CD14-positive monocyte (primary cell): ENCODE data around the gene DCP1A. TPM values are rescaled to one million over a fixed set of nuclear protein-coding genes. Genes with fewer than 3 reads are reported as not detected.

Experiments used
- DNase-seq, 3 donors: peaks; one replicate each; pipeline ENCODE4 v3.0.0-alpha.2; 2011 to 2022
- H2AFZ ChIP-seq: 2 replicates; pipeline ENCODE4 v1.6.0; 2012; ENCODE audit warnings: mild to moderate bottlenecking, low read depth, low read length, inconsistent platforms; ENCODE audit not compliant: insufficient read depth, poor library complexity, severe bottlenecking
- H3K27ac ChIP-seq, 2 donors: 1 replicate in 1 of 2; 2 replicates in 1 of 2; pipeline ENCODE4 v1.5.1; 2012 to 2013; ENCODE audit warnings: low read length in 2 of 2, control low read depth in 1 of 2, inconsistent platforms in 1 of 2, low read depth in 1 of 2, mild to moderate bottlenecking in 1 of 2
- H3K27me3 ChIP-seq, 2 donors: one replicate each; pipeline versions ENCODE4 v1.6.0 to v1.6.1; 2011 to 2013; ENCODE audit warnings: low read length in 2 of 2; ENCODE audit not compliant: control insufficient read depth in 2 of 2, insufficient read depth in 2 of 2
- H3K36me3 ChIP-seq, 2 donors: replicated peaks in 1 of 2; 1 replicate in 1 of 2; 2 replicates in 1 of 2; pipeline versions ENCODE4 v1.5.1 to v1.6.1; 2012 to 2013; ENCODE audit warnings: low read length in 2 of 2, control low read depth in 1 of 2, inconsistent platforms in 1 of 2, mild to moderate bottlenecking in 1 of 2; ENCODE audit not compliant: insufficient read depth in 2 of 2, control insufficient read depth in 1 of 2
- H3K4me1 ChIP-seq, 2 donors: 1 replicate in 1 of 2; 2 replicates in 1 of 2; pipeline versions ENCODE4 v1.5.1 to v1.6.1; 2012 to 2013; ENCODE audit warnings: low read length in 2 of 2, control low read depth in 1 of 2, inconsistent platforms in 1 of 2, mild to moderate bottlenecking in 1 of 2, moderate library complexity in 1 of 2; ENCODE audit not compliant: insufficient read depth in 2 of 2, control insufficient read depth in 1 of 2
- H3K4me2 ChIP-seq: replicated peaks from 2 replicates; pipeline ENCODE3; 2012; ENCODE audit warnings: low read length, moderate library complexity, mild to moderate bottlenecking; ENCODE audit not compliant: poor library complexity, severe bottlenecking; ENCODE audit errors: extremely low read depth
- H3K4me3 ChIP-seq, 3 experiments: fragments of 200-600 bp in 1 of 3; sonication (generic) in 1 of 3; replicated peaks in 1 of 3; 1 replicate in 2 of 3; 2 replicates in 1 of 3; pipeline ENCODE4 v1.5.1; 2011 to 2013; ENCODE audit warnings: low read length in 3 of 3, mild to moderate bottlenecking in 3 of 3, control low read depth in 2 of 3, low read depth in 2 of 3, inconsistent platforms in 1 of 3, moderate library complexity in 1 of 3
- H3K79me2 ChIP-seq: 2 replicates; pipeline ENCODE4 v1.6.0; 2012; ENCODE audit warnings: mild to moderate bottlenecking, control low read depth, inconsistent platforms, low read length, moderate library complexity; ENCODE audit not compliant: insufficient read depth
- H3K9ac ChIP-seq: 2 replicates; pipeline ENCODE4 v1.6.0; 2017; ENCODE audit warnings: low read length, mild to moderate bottlenecking; ENCODE audit not compliant: insufficient read depth, poor library complexity, severe bottlenecking
- H3K9me3 ChIP-seq, 2 donors: replicated peaks in 1 of 2; 1 replicate in 1 of 2; 2 replicates in 1 of 2; pipeline versions ENCODE4 v1.5.1 to v1.6.1; 2012 to 2013; ENCODE audit warnings: low read length in 2 of 2, control low read depth in 1 of 2; ENCODE audit not compliant: control insufficient read depth in 1 of 2, insufficient read depth in 1 of 2
- H4K20me1 ChIP-seq: 2 replicates; pipeline ENCODE4 v1.6.0; 2012; ENCODE audit warnings: mild to moderate bottlenecking, low read length, control low read depth, moderate library complexity; ENCODE audit not compliant: insufficient read depth
- H3K27ac Mint-ChIP-seq, 7 donors: one replicate each; pipeline ENCODE4 v1.8.0; 2020; ENCODE audit warnings: mild to moderate bottlenecking in 7 of 7, mixed read lengths in 7 of 7, moderate library complexity in 6 of 7, inconsistent platforms in 2 of 7
- H3K27me3 Mint-ChIP-seq, 3 donors: one replicate each; pipeline ENCODE4 v1.8.0; 2021 to 2022; ENCODE audit warnings: low read depth in 3 of 3, mild to moderate bottlenecking in 3 of 3, mixed read lengths in 3 of 3, moderate library complexity in 3 of 3, inconsistent platforms in 1 of 3
- H3K36me3 Mint-ChIP-seq, 2 donors: one replicate each; pipeline ENCODE4 v1.8.0; 2020; ENCODE audit warnings: mixed read lengths in 2 of 2, inconsistent platforms in 1 of 2, mild to moderate bottlenecking in 1 of 2
- H3K4me1 Mint-ChIP-seq: one replicate; pipeline ENCODE4 v1.8.0; 2020; ENCODE audit warnings: mild to moderate bottlenecking, mixed read lengths
- H3K4me3 Mint-ChIP-seq, 2 donors: one replicate each; pipeline ENCODE4 v1.8.0; 2020; ENCODE audit warnings: mild to moderate bottlenecking in 2 of 2, mixed read lengths in 2 of 2, moderate library complexity in 1 of 2
- H3K9me3 Mint-ChIP-seq, 7 donors: one replicate each; pipeline ENCODE4 v1.8.0; 2020 to 2022; ENCODE audit warnings: mixed read lengths in 7 of 7, mild to moderate bottlenecking in 6 of 7, moderate library complexity in 6 of 7, inconsistent platforms in 2 of 7
- CTCF ChIP-seq: fragments of 200-600 bp; IDR thresholded peaks from one replicate; pipeline ENCODE4 v1.8.0; 2022; ENCODE audit warnings: antibody characterized with exemption, mild to moderate bottlenecking
- WGBS: methylation state at CpG from one replicate; pipeline ENCODE4 v1.1.5; 2013; ENCODE audit warnings: missing lambda C conversion rate; ENCODE audit not compliant: insufficient coverage; 5-methylcytosine and 5-hydroxymethylcytosine counted together
- intact Hi-C, 2 donors: fragments of 100-400 bp; cut with micrococcal nuclease; formaldehyde crosslinking; loops; one replicate each; pipeline versions ENCODE4 v1.15.0 to v1.15.1; 2023
- polyA plus RNA-seq, 3 donors: library from polyadenylated mRNA; depleted of rRNA in 1 of 3; unstranded in 2 of 3; stranded (reverse) in 1 of 3; fragments of 300-500 nt in 2 of 3; fragments of >200 nt in 1 of 3; fragmentation: Illumina TruSeq in 2 of 3; gene quantifications; 1 replicate in 2 of 3; 2 replicates in 1 of 3; pipeline ENCODE4 v1.2.3, GENCODE V29; 2012 to 2021

The DCP1A gene
- polyA plus RNA-seq, 3 donors: 11.9 to 25.4 (median 19.3) TPM

GRCh38 chr3:53242155-53242554, 105.2 kb downstream of the DCP1A start:
- H3K9me3 Mint-ChIP-seq: peaks cover 0 to 2% (median 0%) of the 10 kb centered on the region in 7 donors
- H3K27me3 Mint-ChIP-seq: no peaks in the 10 kb centered on the region
- peak overlapping the region; percentile 90 to 94 for H3K27ac ChIP-seq
- peak overlapping the region; percentile 90 to 99 (median 96) for H3K27ac Mint-ChIP-seq
- H3K79me2 ChIP-seq: peaks cover 100% of the 10 kb centered on the region
- H3K4me3 Mint-ChIP-seq: no peak overlapping the region
- WGBS: 90% methylated on average over 7 of the region's 7 CpGs
- H3K36me3 Mint-ChIP-seq: peaks cover 53 to 84% of the 10 kb centered on the region in 2 donors
- H3K27me3 ChIP-seq: no peaks in the 10 kb centered on the region
- intact Hi-C loops: no loop called here
- peak overlapping the region in 1 of 3 experiments; percentile 44 for H3K4me3 ChIP-seq
- peak in 1 of 3 donors; percentile 33 for DNase-seq
- TF ChIP-seq CTCF: no peak
- peak overlapping the region; percentile 62 for H3K4me2 ChIP-seq
- peaks cover 48 to 75% of the 10 kb centered on the region in 2 donors for H3K36me3 ChIP-seq
- peak overlapping the region; percentile 59 for H3K9ac ChIP-seq
- no peak overlapping the region for H2AFZ ChIP-seq
- peaks cover 100% of the 10 kb centered on the region for H4K20me1 ChIP-seq
- H3K4me1 Mint-ChIP-seq: peaks cover 75% of the 10 kb centered on the region
- H3K9me3 ChIP-seq: no peaks in the 10 kb centered on the region
- H3K4me1 ChIP-seq: peaks cover 76 to 84% of the 10 kb centered on the region in 2 donors

- H3K36me3 ChIP-seq: peaks cover 55 to 78% of the 10 kb centered on the region in 2 donors
- peaks cover 77% of the 10 kb centered on the region for H3K4me1 Mint-ChIP-seq
- peak overlapping the region; percentile 90 to 94 for H3K27ac ChIP-seq
- peaks cover 52 to 85% of the 10 kb centered on the region in 2 donors for H3K36me3 Mint-ChIP-seq
- H2AFZ ChIP-seq: no peak overlapping the region
- H3K4me1 ChIP-seq: peaks cover 77 to 85% of the 10 kb centered on the region in 2 donors
- H4K20me1 ChIP-seq: peaks cover 100% of the 10 kb centered on the region
- H3K27me3 ChIP-seq: no peaks in the 10 kb centered on the region
- intact Hi-C loops: no loop called here
- H3K9me3 ChIP-seq: no peaks in the 10 kb centered on the region
- no peak for TF ChIP-seq CTCF
- WGBS: 91% methylated on average over 19 of the region's 28 CpGs
- H3K4me3 Mint-ChIP-seq: no peak overlapping the region
- no peak overlapping the region for H3K4me2 ChIP-seq
- no peaks in the 10 kb centered on the region for H3K27me3 Mint-ChIP-seq
- H3K9me3 Mint-ChIP-seq: peaks cover 0 to 2% (median 0%) of the 10 kb centered on the region in 7 donors
- no peak overlapping the region for H3K4me3 ChIP-seq
- H3K79me2 ChIP-seq: peaks cover 100% of the 10 kb centered on the region
- H3K9ac ChIP-seq: peak overlapping the region; percentile 59
- no peak for DNase-seq
- H3K27ac Mint-ChIP-seq: peak overlapping the region; percentile 90 to 99 (median 96)
Observed at GRCh38 chr3:53240989-53241972, 106.1 kb downstream of the DCP1A start.
